ENCODE data around the gene TMEM151B. TPM values are rescaled to one million over a fixed set of nuclear protein-coding genes. Genes with fewer than 3 reads are reported as not detected.
A peak's percentile ranks its signal among the peaks of the same experiment; 100 is the strongest.
"Not testable (repeated sequence)": the region's sequence is repeated elsewhere in the genome, so short reads cannot be mapped to it uniquely, and the experiment has no call there.

TMEM151B gene
- total RNA-seq, 4 donors from 2014 or later: 0.14 to 3.8 (median 1.7) TPM

DNA sequence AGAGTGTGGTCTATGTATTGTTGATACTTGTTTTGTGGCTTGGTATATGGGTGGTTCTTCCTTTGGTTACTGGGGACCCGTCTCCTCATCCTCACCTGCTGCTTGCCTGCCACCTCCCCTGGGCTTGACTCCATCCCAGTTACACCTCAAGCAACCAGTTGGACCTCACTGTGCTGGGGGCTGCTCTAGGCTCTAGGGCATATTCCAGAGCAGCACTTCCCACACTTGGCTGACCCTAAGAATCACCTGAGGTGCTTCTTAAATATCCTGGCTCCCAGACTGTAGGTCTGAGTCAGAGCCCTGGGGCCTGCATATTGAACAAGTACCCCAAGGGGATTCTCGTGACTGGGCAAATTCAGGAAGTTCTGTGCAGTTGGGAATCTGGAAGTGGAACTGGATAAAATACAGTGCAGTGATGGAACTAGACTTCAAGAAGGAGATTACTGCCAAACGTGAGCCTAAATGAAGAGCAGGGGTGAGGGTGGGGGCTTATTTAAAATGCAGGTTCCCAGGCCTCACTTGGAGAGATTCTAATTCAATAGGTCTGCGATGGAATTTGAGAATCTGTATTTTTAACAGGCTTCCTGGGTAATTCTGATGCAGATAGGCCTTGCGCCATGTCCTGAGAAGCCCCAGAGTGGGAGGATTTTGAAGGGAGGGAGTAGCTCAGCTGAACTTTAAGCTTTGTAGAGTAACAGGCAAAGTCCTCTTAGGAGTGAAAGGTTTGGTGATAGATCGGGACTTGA, 79.8 kb downstream of the TMEM151B start:
- peaks cover 0 to 4% (median 0%) of the 10 kb centered on the region in 4 donors for H3K4me1 ChIP-seq
- H3K36me3 ChIP-seq: no peaks in the 10 kb centered on the region
- H3K27me3 ChIP-seq: peaks cover 11% of the 10 kb centered on the region
- no peak overlapping the region for H3K27ac ChIP-seq
- H3K9me3 ChIP-seq: no peaks in the 10 kb centered on the region
- no peak for TF ChIP-seq EP300 (IDR thresholded peaks at IDR 0.05; ENCODE audit: low read depth)
- TF ChIP-seq POLR2A (IDR thresholded peaks at IDR 0.05): no peak
- TF ChIP-seq POLR2AphosphoS5 (IDR thresholded peaks at IDR 0.05): no peak
- no peak for TF ChIP-seq CTCF (IDR thresholded peaks at IDR 0.05)
- DNase-seq: no peak
- in situ Hi-C loops (cut with MboI; ENCODE audit: low pct_ligation_motif_present in 1 of 4, low pct_unique_long_range_greater_than_20kb in 1 of 4, low sequenced_read_pairs in 3 of 4) (loop anchor here in 2 of 4 donors (25.0 kb wide), 1 partner anchor 188 kb away; the partner anchor contains the start of gene CAPN11 (in 2 of the 2)), intact Hi-C loops (cut with DNase I; ENCODE audit: low total_unique reads) (no loop called here)
- no peak overlapping the region for H3K4me3 ChIP-seq
- WGBS, 2 donors (ENCODE audit: low coverage in 1 of 2): 73 to 86% methylated on average over 3 to 6 of the region's 6 CpGs

DNA sequence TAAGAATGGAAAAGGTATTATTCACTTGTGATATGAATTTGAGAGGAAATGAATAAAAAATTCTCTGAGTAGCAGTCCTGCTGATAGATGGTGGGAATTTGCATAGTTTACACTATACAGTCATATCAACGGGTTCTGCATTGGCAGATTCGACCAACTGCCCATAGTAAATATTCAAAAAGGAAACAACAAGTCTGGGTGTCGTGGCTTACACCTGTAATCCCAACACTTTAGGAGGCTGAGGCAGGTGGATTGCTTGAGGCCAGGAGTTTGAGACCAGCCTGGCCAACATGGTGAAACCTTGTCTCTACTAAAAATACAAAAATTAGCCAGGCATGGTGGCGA, 80.4 kb downstream of the TMEM151B start:
- H3K4me3 ChIP-seq; H3K9me3 ChIP-seq; H3K27me3 ChIP-seq; H3K27ac ChIP-seq; intact Hi-C loops (cut with DNase I; ENCODE audit: low total_unique reads); DNase-seq; in situ Hi-C loops (cut with MboI; ENCODE audit: low pct_ligation_motif_present in 1 of 4, low pct_unique_long_range_greater_than_20kb in 1 of 4, low sequenced_read_pairs in 3 of 4); H3K36me3 ChIP-seq; H3K4me1 ChIP-seq: not testable (repeated sequence)
- 65 to 67% methylated on average over 4 of the region's 4 CpGs for WGBS, 2 donors (ENCODE audit: low coverage in 1 of 2)

DNA sequence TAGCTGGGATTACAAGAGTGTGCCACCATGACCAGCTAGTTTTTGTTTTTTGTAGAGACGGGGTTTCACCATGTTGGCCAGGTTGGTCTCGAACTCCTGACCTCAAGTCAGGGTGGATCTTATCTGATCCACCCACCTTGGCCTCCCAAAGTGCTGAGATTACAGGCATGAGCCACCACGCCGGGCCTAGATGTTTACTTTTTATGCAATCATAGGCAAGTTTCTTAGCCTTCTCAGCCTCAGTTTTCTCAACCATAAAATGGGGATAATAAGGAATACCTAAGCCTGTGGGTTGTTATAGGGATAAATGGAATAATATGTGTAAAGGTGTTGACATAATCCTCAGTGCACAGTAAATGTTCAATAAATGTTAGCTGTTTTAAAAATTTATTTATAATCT, 82.0 kb downstream of the TMEM151B start:
- TF ChIP-seq EP300 (IDR thresholded peaks at IDR 0.05; ENCODE audit: low read depth) (no peak), POLR2AphosphoS5 (IDR thresholded peaks at IDR 0.05) (no peak), CTCF (IDR thresholded peaks at IDR 0.05) (no peak), POLR2A (IDR thresholded peaks at IDR 0.05) (no peak)
- Histone ChIP-seq H3K27me3 (no peaks in the 10 kb centered on the region), H3K9me3 (no peaks in the 10 kb centered on the region), H3K36me3 (no peaks in the 10 kb centered on the region), H3K27ac (no peak overlapping the region), H3K4me1 (peaks cover 0 to 4% (median 0%) of the 10 kb centered on the region in 4 donors), H3K4me3 (no peak overlapping the region)
- in situ Hi-C loops (cut with MboI; ENCODE audit: low pct_ligation_motif_present in 1 of 4, low pct_unique_long_range_greater_than_20kb in 1 of 4, low sequenced_read_pairs in 3 of 4): no loop called here
- no peak for DNase-seq
- intact Hi-C loops (cut with DNase I; ENCODE audit: low total_unique reads): no loop called here
- WGBS, 2 donors (ENCODE audit: low coverage in 1 of 2): 72 to 82% methylated on average over 2 to 4 of the region's 4 CpGs

GRCh38 chr6:44353336-44353735, 83.1 kb downstream of the TMEM151B start:
- peak; percentile 18 for DNase-seq
- TF ChIP-seq EP300 (IDR thresholded peaks at IDR 0.05; ENCODE audit: low read depth) (no peak), POLR2A (IDR thresholded peaks at IDR 0.05) (no peak), POLR2AphosphoS5 (IDR thresholded peaks at IDR 0.05) (no peak), CTCF (IDR thresholded peaks at IDR 0.05) (no peak)
- Histone ChIP-seq H3K4me3 (no peak overlapping the region), H3K4me1 (peaks cover 0 to 4% (median 0%) of the 10 kb centered on the region in 4 donors), H3K27me3 (no peaks in the 10 kb centered on the region), H3K27ac (no peak overlapping the region), H3K36me3 (no peaks in the 10 kb centered on the region), H3K9me3 (no peaks in the 10 kb centered on the region)
- intact Hi-C loops (cut with DNase I; ENCODE audit: low total_unique reads): no loop called here
- in situ Hi-C loops (cut with MboI; ENCODE audit: low pct_ligation_motif_present in 1 of 4, low pct_unique_long_range_greater_than_20kb in 1 of 4, low sequenced_read_pairs in 3 of 4): no loop called here
- WGBS, 2 donors (ENCODE audit: low coverage in 1 of 2): 28% methylated on average over 2 of the region's 2 CpGs

DNA sequence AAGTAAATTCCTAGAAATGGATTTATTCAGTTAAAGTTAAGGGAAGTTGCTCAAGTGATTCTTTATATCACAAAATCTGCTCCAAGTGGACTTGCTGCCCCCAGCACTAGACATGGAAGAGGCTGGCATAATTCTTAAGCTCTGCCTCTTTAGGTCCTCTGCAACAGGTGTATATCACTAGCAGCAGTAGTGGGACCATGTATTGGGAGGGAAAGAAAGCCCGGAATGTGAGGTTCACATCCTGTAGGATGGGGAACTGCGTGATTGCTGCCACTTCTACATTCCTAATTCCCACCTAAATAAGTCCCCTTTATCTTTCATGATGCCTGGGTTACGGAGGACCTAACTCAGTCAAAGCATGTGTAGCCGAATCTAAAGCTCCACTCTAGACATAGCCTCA, 85.4 kb downstream of the TMEM151B start:
- 74 to 81% methylated on average over 4 of the region's 4 CpGs for WGBS, 2 donors (ENCODE audit: low coverage in 1 of 2)
- no peak for DNase-seq
- Histone ChIP-seq H3K4me1 (peaks cover 0 to 4% (median 0%) of the 10 kb centered on the region in 4 donors), H3K27me3 (peaks cover 10% of the 10 kb centered on the region), H3K4me3 (no peak overlapping the region), H3K36me3 (no peaks in the 10 kb centered on the region), H3K9me3 (no peaks in the 10 kb centered on the region), H3K27ac (no peak overlapping the region)
- TF ChIP-seq POLR2A (IDR thresholded peaks at IDR 0.05) (no peak), CTCF (IDR thresholded peaks at IDR 0.05) (no peak), POLR2AphosphoS5 (IDR thresholded peaks at IDR 0.05) (no peak), EP300 (IDR thresholded peaks at IDR 0.05; ENCODE audit: low read depth) (no peak)
- intact Hi-C loops (cut with DNase I; ENCODE audit: low total_unique reads): no loop called here
- in situ Hi-C loops (cut with MboI; ENCODE audit: low pct_ligation_motif_present in 1 of 4, low pct_unique_long_range_greater_than_20kb in 1 of 4, low sequenced_read_pairs in 3 of 4): no loop called here

All from transverse colon (tissue), 4 donors.